GM18951 (cell line): ENCODE measurements around the gene USP1.

Experiments
- POLR2A ChIP-seq: IDR thresholded peaks from 4 replicates; pipeline ENCODE4 v1.6.1; 2011; ENCODE audit warnings: mild to moderate bottlenecking; ENCODE audit not compliant: insufficient read length, insufficient read depth; ENCODE audit errors: extremely low read depth
- in situ Hi-C: fragments of 300-500 bp; cut with MboI; formaldehyde crosslinking; loops from one replicate; pipeline ENCODE4 v1.12.0; 2022; ENCODE audit warnings: low sequenced_read_pairs, mixed read lengths, inconsistent platforms; ENCODE audit not compliant: unreplicated experiment

Gene USP1

GRCh38 chr1:62476525-62477219, 39.8 kb downstream of the USP1 start:
- TF ChIP-seq POLR2A: no peak

GRCh38 chr1:62481681-62482080, 44.8 kb downstream of the USP1 start:
- in situ Hi-C loops: no loop called here

More at GRCh38 chr1:62476525-62477219, 39.8 kb downstream of the USP1 start:
- in situ Hi-C loops: no loop called here

GRCh38 chr1:62484824-62485468, 48.1 kb downstream of the USP1 start:
- TF ChIP-seq POLR2A: no peak
- in situ Hi-C loops: no loop called here

More at GRCh38 chr1:62481681-62482080, 44.8 kb downstream of the USP1 start:
- no peak for TF ChIP-seq POLR2A

- no peak for TF ChIP-seq POLR2A
- in situ Hi-C loops: no loop called here
Observed at GRCh38 chr1:62487956-62488355, 51.1 kb downstream of the USP1 start.

- in situ Hi-C loops: no loop called here
- TF ChIP-seq POLR2A: no peak
Observed at GRCh38 chr1:62492521-62492920, 55.7 kb downstream of the USP1 start.

GRCh38 chr1:62493656-62494055, 56.8 kb downstream of the USP1 start:
- TF ChIP-seq POLR2A: no peak
- in situ Hi-C loops: no loop called here

- in situ Hi-C loops: no loop called here
- TF ChIP-seq POLR2A: no peak
Observed at GRCh38 chr1:62494137-62494536, 57.3 kb downstream of the USP1 start.

GRCh38 chr1:62500210-62500609, 63.4 kb downstream of the USP1 start:
- TF ChIP-seq POLR2A: no peak
- in situ Hi-C loops: loop anchor here (25.0 kb wide), 1 partner anchor 237 kb away; no protein-coding TSS in a partner anchor
